ENCODE measurements around the gene NHLRC1.
A peak's percentile ranks its signal among the peaks of the same experiment; 100 is the strongest.
"Not testable (repeated sequence)": the region's sequence is repeated elsewhere in the genome, so short reads cannot be mapped to it uniquely, and the experiment has no call there.

NHLRC1 gene

GRCh38 chr6:18122128-18123093 is at the start of gene NHLRC1:
TSS of gene NHLRC1 (minus strand) at chr6:18122677. CDS start at chr6:18122606, 71 bp downstream.
- peak; percentile 75 for DNase-seq (ENCODE audit: low read depth)

- no peak for DNase-seq (ENCODE audit: low read depth)
Measured at GRCh38 chr6:18171871-18172270, 49.4 kb upstream of the NHLRC1 start.

- DNase-seq (ENCODE audit: low read depth): no peak
Measured at GRCh38 chr6:18168264-18168663, 45.8 kb upstream of the NHLRC1 start.

- DNase-seq (ENCODE audit: low read depth): no peak
Measured at GRCh38 chr6:18166312-18167036, 44.0 kb upstream of the NHLRC1 start.

GRCh38 chr6:18165751-18166150 is 43.3 kb upstream of the NHLRC1 start:
- no peak for DNase-seq (ENCODE audit: low read depth)

- DNase-seq (ENCODE audit: low read depth): no peak
Measured at GRCh38 chr6:18162401-18162800, 39.9 kb upstream of the NHLRC1 start.

- no peak for DNase-seq (ENCODE audit: low read depth)
Measured at GRCh38 chr6:18161431-18161830, 39.0 kb upstream of the NHLRC1 start.

- no peak for DNase-seq (ENCODE audit: low read depth)
Measured at GRCh38 chr6:18160911-18161310, 38.4 kb upstream of the NHLRC1 start.

- no peak for DNase-seq (ENCODE audit: low read depth)
Measured at GRCh38 chr6:18155864-18156421, 33.5 kb upstream of the NHLRC1 start.

GRCh38 chr6:18155150-18155863 is 32.8 kb upstream of the NHLRC1 start, which contains the start of gene KDM1B:
TSS of gene KDM1B (plus strand) at chr6:18155422. CDS start at chr6:18159896, 4,474 bp downstream.
- peak; percentile 95 for DNase-seq (ENCODE audit: low read depth)

GRCh38 chr6:18154507-18155149 is 32.2 kb upstream of the NHLRC1 start, which contains the start of gene TPMT:
TSS of gene TPMT (minus strand) at chr6:18155077. CDS start at chr6:18149127, 5,950 bp downstream.
- no peak for DNase-seq (ENCODE audit: low read depth)

GRCh38 chr6:18153311-18153703 is 30.8 kb upstream of the NHLRC1 start:
- no peak for DNase-seq (ENCODE audit: low read depth)

- no peak for DNase-seq (ENCODE audit: low read depth)
Measured at GRCh38 chr6:18151801-18152200, 29.3 kb upstream of the NHLRC1 start.

GRCh38 chr6:18151391-18151790 is 28.9 kb upstream of the NHLRC1 start:
- not testable (repeated sequence) for DNase-seq (ENCODE audit: low read depth)

- DNase-seq (ENCODE audit: low read depth): no peak
Measured at GRCh38 chr6:18148304-18149025, 26.0 kb upstream of the NHLRC1 start.

GRCh38 chr6:18147616-18148015 is 25.1 kb upstream of the NHLRC1 start:
- no peak for DNase-seq (ENCODE audit: low read depth)

- DNase-seq (ENCODE audit: low read depth): no peak
Measured at GRCh38 chr6:18147160-18147559, 24.7 kb upstream of the NHLRC1 start.

GRCh38 chr6:18142591-18142861 is 20.0 kb upstream of the NHLRC1 start:
- DNase-seq (ENCODE audit: low read depth): no peak

GRCh38 chr6:18141805-18142590 is 19.5 kb upstream of the NHLRC1 start:
- DNase-seq (ENCODE audit: low read depth): no peak

All from fibroblast of the conjunctiva (primary cell).